ENCODE results near the gene GSAP.

The GSAP gene

DNA sequence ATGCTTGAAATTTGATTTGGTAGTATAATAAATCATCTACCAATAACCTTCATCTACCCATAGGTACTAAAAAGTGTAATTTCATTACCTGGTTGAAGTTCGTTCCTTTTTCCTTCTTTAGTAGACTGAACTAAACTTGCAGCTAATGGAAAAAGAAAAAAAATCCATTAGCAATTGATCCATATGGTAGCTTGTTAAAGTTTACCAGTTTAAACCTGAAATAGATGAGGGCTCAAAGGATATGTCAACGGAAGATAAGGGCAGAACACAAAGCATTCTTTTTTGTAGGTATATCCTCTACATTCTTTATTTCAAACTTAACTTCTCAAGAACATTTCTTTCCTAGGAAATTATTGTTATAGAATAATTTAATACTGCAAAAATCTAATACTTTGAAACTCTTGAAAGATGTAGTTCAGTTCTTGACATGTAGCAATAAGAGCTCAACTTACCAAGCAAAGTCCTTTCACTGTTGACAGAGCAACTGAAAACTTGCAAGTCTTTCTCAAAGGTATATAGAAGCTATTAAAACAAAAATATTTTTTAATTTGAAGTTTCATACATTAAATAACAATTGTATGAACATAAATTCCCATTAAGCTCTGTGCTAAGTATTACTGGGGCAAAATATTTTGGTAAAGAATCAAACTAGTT is 19.1 kb downstream of the GSAP start:
- H3K4me3 ChIP-seq (ENCODE audit: low read depth, low read length) = no peak overlapping the region
- no peak for DNase-seq (ENCODE audit: low read depth, low spot score)
- TF ChIP-seq, protein P1, sequence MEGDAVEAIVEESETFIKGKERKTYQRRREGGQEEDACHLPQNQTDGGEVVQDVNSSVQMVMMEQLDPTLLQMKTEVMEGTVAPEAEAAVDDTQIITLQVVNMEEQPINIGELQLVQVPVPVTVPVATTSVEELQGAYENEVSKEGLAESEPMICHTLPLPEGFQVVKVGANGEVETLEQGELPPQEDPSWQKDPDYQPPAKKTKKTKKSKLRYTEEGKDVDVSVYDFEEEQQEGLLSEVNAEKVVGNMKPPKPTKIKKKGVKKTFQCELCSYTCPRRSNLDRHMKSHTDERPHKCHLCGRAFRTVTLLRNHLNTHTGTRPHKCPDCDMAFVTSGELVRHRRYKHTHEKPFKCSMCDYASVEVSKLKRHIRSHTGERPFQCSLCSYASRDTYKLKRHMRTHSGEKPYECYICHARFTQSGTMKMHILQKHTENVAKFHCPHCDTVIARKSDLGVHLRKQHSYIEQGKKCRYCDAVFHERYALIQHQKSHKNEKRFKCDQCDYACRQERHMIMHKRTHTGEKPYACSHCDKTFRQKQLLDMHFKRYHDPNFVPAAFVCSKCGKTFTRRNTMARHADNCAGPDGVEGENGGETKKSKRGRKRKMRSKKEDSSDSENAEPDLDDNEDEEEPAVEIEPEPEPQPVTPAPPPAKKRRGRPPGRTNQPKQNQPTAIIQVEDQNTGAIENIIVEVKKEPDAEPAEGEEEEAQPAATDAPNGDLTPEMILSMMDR (IDR thresholded peaks at IDR 0.05; ENCODE audit: low read depth, low read length) = no peak
- in situ Hi-C loops (cut with HindIII; ENCODE audit: low sequenced_read_pairs) = no loop called here

DNA sequence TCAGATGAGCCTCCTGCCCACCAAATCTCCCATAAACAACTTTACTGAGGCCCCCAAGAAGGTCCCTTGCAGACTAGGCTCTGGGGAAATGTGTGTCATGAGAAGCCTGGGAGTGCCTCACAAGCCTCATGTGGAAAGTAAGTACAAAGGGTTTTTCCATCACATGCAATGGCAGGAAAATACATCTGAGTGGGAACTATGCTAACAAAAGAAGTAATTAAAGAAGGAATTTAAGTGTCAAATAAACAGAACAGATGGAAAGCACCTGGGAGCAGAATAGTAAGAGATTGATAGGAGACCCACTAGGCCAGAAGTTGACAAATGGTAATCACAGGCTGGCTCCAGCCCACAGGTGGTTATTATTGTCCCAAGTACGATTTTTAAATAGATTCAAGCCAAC is 20.5 kb downstream of the GSAP start:
- TF ChIP-seq, protein P1 (IDR thresholded peaks at IDR 0.05; ENCODE audit: low read depth, low read length) = no peak
- no peak overlapping the region for H3K4me3 ChIP-seq (ENCODE audit: low read depth, low read length)
- in situ Hi-C loops (cut with HindIII; ENCODE audit: low sequenced_read_pairs) = no loop called here
- DNase-seq (ENCODE audit: low read depth, low spot score) = no peak

DNA sequence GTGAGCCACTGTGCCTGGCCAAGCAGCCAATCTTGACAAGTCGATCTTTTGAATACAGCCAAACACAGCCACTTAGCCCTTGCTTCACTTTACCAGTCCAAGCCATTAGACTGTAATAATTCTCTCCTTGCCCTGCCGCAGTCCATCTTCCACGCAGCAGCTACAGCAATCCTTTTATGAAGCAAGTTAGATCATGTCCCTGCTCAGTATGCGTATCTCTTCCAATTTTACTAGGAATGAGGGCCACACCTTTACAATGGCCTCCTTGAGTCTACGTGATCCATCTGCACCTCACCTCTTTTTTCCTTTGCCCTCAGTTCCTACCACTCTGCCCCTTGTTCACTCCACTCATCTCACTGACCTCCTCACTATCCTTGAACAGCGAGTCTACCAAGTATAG is 22.2 kb downstream of the GSAP start:
- TF ChIP-seq, protein P1 (IDR thresholded peaks at IDR 0.05; ENCODE audit: low read depth, low read length) = no peak
- H3K4me3 ChIP-seq (ENCODE audit: low read depth, low read length) = no peak overlapping the region
- in situ Hi-C loops (cut with HindIII; ENCODE audit: low sequenced_read_pairs) = no loop called here
- no peak for DNase-seq (ENCODE audit: low read depth, low spot score)

DNA sequence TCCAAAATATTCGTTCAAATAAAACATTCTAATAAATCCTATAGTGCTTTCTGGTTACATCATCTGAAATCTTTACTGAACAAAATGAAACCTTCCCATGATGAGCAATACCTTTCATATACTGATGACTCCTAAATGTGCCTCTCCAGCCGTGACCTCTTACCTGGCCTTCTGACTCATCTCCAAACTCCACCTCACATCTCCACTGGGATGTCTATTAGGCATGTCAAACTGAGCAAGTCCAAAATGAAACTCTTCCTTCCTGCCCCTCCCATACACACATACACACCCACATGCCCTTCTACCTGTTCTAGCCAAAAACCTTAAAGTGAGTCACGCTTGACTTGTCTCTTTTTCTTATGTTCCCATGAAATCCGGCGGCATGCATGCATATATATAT is 22.9 kb downstream of the GSAP start:
- DNase-seq (ENCODE audit: low read depth, low spot score) = no peak
- no peak overlapping the region for H3K4me3 ChIP-seq (ENCODE audit: low read depth, low read length)
- TF ChIP-seq, protein P1 (IDR thresholded peaks at IDR 0.05; ENCODE audit: low read depth, low read length) = no peak
- in situ Hi-C loops (cut with HindIII; ENCODE audit: low sequenced_read_pairs) = no loop called here

DNA sequence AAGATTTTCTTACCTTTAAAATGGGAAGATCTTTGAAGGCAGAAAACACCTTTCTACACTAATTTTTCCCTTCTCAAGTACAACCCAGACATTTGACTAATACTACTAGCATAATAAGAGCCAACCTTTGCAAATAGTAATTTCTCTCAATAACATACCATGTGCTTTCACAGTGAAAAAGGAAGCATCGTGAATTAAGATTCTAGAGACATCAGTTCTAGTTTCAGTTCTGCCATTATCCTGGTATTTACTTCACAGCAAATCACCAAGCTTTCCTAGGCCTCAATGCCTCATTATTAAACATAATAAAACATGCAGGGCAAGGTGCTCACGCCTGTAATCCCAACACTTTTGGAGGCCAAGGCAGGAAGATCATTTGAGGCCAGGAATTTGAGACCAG is 24.9 kb downstream of the GSAP start:
- TF ChIP-seq, protein P1 (IDR thresholded peaks at IDR 0.05; ENCODE audit: low read depth, low read length) = no peak
- in situ Hi-C loops (cut with HindIII; ENCODE audit: low sequenced_read_pairs) = no loop called here
- DNase-seq (ENCODE audit: low read depth, low spot score) = no peak
- H3K4me3 ChIP-seq (ENCODE audit: low read depth, low read length) = no peak overlapping the region

DNA sequence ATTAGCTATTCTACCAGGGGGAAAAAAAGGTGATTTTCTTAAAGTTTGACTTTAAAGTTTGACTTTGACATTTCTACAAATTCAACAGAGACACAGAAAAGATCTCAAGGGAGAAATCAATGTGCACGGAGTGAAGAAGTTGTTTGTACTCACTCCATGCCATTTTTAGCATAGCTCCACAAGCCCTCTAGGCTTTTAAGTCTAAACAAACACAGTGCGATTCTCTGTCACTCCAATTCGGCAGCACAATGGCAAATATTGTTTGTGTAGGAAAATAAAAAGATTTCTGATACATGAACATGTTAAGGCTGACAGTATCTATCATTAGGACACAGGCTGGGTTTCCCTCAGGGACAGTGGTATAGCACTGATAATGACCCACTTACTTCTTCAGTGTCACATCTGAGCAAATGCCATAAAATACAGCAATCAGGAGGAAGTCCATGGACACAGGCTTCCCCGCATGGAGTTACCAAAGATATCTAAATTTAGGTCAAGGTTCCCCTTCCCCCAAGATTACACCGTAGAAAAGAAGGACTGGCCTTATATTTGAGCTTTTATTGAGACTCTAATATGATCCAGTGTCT is 28.0 kb downstream of the GSAP start:
- no peak for DNase-seq (ENCODE audit: low read depth, low spot score)
- in situ Hi-C loops (cut with HindIII; ENCODE audit: low sequenced_read_pairs) = no loop called here
- TF ChIP-seq, protein P1 (IDR thresholded peaks at IDR 0.05; ENCODE audit: low read depth, low read length) = no peak

More for the DNA sequence above, 28.0 kb downstream of the GSAP start:
- H3K4me3 ChIP-seq (ENCODE audit: low read depth, low read length) = no peak overlapping the region

Measured in astrocyte of the spinal cord (primary cell).